H9 (cell line): ENCODE measurements around the gene GPC3. TPM values are rescaled to one million over a fixed set of nuclear protein-coding genes. Genes with fewer than 3 reads are reported as not detected.

Source experiments
- DNase-seq: peaks from one replicate; pipeline ENCODE4 v3.0.0-alpha.2; 2017
- H2AFZ ChIP-seq: one replicate; pipeline ENCODE4 v1.6.1; 2013; ENCODE audit warnings: mild to moderate bottlenecking, low read length, control low read depth, moderate library complexity
- H2AK5ac ChIP-seq: 2 replicates; pipeline ENCODE4 v1.6.1; 2013; ENCODE audit warnings: low read length, control low read depth, mixed read lengths; ENCODE audit not compliant: insufficient read length
- H2BK120ac ChIP-seq: one replicate; pipeline ENCODE4 v1.6.1; 2013; ENCODE audit warnings: low read depth, mild to moderate bottlenecking, low read length, control low read depth, inconsistent platforms; ENCODE audit not compliant: poor library complexity, severe bottlenecking
- H2BK12ac ChIP-seq: 2 replicates; pipeline ENCODE4 v1.6.1; 2013; ENCODE audit warnings: low read length, control low read depth, mixed read lengths, low read depth; ENCODE audit not compliant: insufficient read length
- H2BK15ac ChIP-seq: 2 replicates; pipeline ENCODE4 v1.6.1; 2013; ENCODE audit warnings: low read depth, low read length, control low read depth
- H2BK20ac ChIP-seq: one replicate; pipeline ENCODE4 v1.6.1; 2013; ENCODE audit warnings: low read depth, mild to moderate bottlenecking, low read length, control low read depth, inconsistent platforms; ENCODE audit not compliant: poor library complexity, severe bottlenecking
- H2BK5ac ChIP-seq: 2 replicates; pipeline ENCODE4 v1.6.1; 2013; ENCODE audit warnings: low read length, control low read depth, mixed read lengths; ENCODE audit not compliant: insufficient read length
- H3K14ac ChIP-seq: 2 replicates; pipeline ENCODE4 v1.6.1; 2013; ENCODE audit warnings: low read length, control low read depth; ENCODE audit not compliant: insufficient read depth
- H3K18ac ChIP-seq: 2 replicates; pipeline ENCODE4 v1.6.1; 2013; ENCODE audit warnings: low read depth, mild to moderate bottlenecking, mixed read lengths, low read length, control low read depth; ENCODE audit not compliant: insufficient read length
- H3K23ac ChIP-seq: 2 replicates; pipeline ENCODE4 v1.6.1; 2013; ENCODE audit warnings: low read length, control low read depth, mixed read lengths, low read depth; ENCODE audit not compliant: insufficient read length
- H3K23me2 ChIP-seq: 2 replicates; pipeline ENCODE4 v1.6.1; 2013; ENCODE audit warnings: low read depth, mild to moderate bottlenecking, mixed read lengths, low read length, control low read depth; ENCODE audit not compliant: insufficient read length, poor library complexity, severe bottlenecking
- H3K27ac ChIP-seq: 2 replicates; pipeline ENCODE4 v1.5.1; 2013; ENCODE audit warnings: low read length, control low read depth, mixed read lengths, low read depth; ENCODE audit not compliant: insufficient read length
- H3K27me3 ChIP-seq: 2 replicates; pipeline ENCODE4 v1.6.1; 2013; ENCODE audit warnings: low read length, control low read depth, inconsistent platforms; ENCODE audit not compliant: insufficient read depth
- H3K4ac ChIP-seq: 2 replicates; pipeline ENCODE4 v1.6.1; 2013; ENCODE audit warnings: low read depth, mild to moderate bottlenecking, control low read depth, inconsistent platforms, low read length, moderate library complexity
- H3K4me1 ChIP-seq: 2 replicates; pipeline ENCODE4 v1.6.1; 2013; ENCODE audit warnings: low read length, control low read depth, inconsistent platforms; ENCODE audit not compliant: insufficient read depth
- H3K4me2 ChIP-seq: 2 replicates; pipeline ENCODE4 v1.6.1; 2013; ENCODE audit warnings: low read length, control low read depth, mixed read lengths; ENCODE audit not compliant: insufficient read length, insufficient read depth
- H3K56ac ChIP-seq: 2 replicates; pipeline ENCODE4 v1.6.1; 2013; ENCODE audit warnings: low read depth, mild to moderate bottlenecking, mixed read lengths, low read length, control low read depth; ENCODE audit not compliant: insufficient read length
- H3K79me1 ChIP-seq: 2 replicates; pipeline ENCODE4 v1.6.1; 2013; ENCODE audit warnings: low read depth, mild to moderate bottlenecking, moderate library complexity, low read length, control low read depth, inconsistent platforms; ENCODE audit not compliant: insufficient read depth, poor library complexity, severe bottlenecking
- H3K79me2 ChIP-seq: 2 replicates; pipeline ENCODE4 v1.6.1; 2013; ENCODE audit warnings: low read length, control low read depth, inconsistent platforms; ENCODE audit not compliant: insufficient read depth
- H3K9ac ChIP-seq: 2 replicates; pipeline ENCODE4 v1.6.1; 2013; ENCODE audit warnings: low read length, control low read depth, mixed read lengths; ENCODE audit not compliant: insufficient read length; ENCODE audit errors: extremely low read depth
- H3K9me3 ChIP-seq: one replicate; pipeline ENCODE4 v1.6.1; 2013; ENCODE audit warnings: low read depth, low read length, inconsistent platforms; ENCODE audit not compliant: control insufficient read depth
- H3T11ph ChIP-seq: one replicate; pipeline ENCODE4 v1.6.1; 2013; ENCODE audit warnings: mild to moderate bottlenecking, low read length, control low read depth, inconsistent platforms
- H4K20me1 ChIP-seq: one replicate; pipeline ENCODE4 v1.6.1; 2013; ENCODE audit not compliant: control insufficient read depth, insufficient read length, insufficient read depth
- H4K5ac ChIP-seq: 2 replicates; pipeline ENCODE4 v1.6.1; 2013; ENCODE audit warnings: low read depth, mild to moderate bottlenecking, mixed read lengths, low read length, control low read depth; ENCODE audit not compliant: insufficient read length
- H4K8ac ChIP-seq: replicated peaks from 2 replicates; pipeline ENCODE4 v1.6.1; 2013; ENCODE audit warnings: low read length, control low read depth, mixed read lengths, low read depth; ENCODE audit not compliant: insufficient read length
- H4K91ac ChIP-seq: 2 replicates; pipeline ENCODE4 v1.6.1; 2013; ENCODE audit warnings: low read depth, mild to moderate bottlenecking, moderate library complexity, mixed read lengths, low read length, control low read depth; ENCODE audit not compliant: insufficient read length
- H3K27ac Mint-ChIP-seq, 3 experiments: 2 replicates in 2 of 3; 3 replicates in 1 of 3; pipeline ENCODE4 v1.8.0; 2020 to 2021; ENCODE audit warnings: mixed read lengths in 3 of 3, mild to moderate bottlenecking in 1 of 3, moderate library complexity in 1 of 3
- H3K27me3 Mint-ChIP-seq: 2 replicates; pipeline ENCODE4 v1.8.0; 2021; ENCODE audit warnings: low read depth, mild to moderate bottlenecking, moderate library complexity, mixed read lengths
- H3K36me3 Mint-ChIP-seq, 3 experiments: 2 replicates in 2 of 3; 3 replicates in 1 of 3; pipeline ENCODE4 v1.8.0; 2020 to 2021; ENCODE audit warnings: low read depth in 3 of 3, mixed read lengths in 3 of 3; ENCODE audit not compliant: insufficient read depth in 1 of 3
- H3K4me1 Mint-ChIP-seq, 2 experiments: 2 replicates each; pipeline ENCODE4 v1.8.0; 2020; ENCODE audit warnings: mixed read lengths in 2 of 2
- H3K4me3 Mint-ChIP-seq, 2 experiments: 2 replicates in 1 of 2; 3 replicates in 1 of 2; pipeline ENCODE4 v1.8.0; 2020 to 2021; ENCODE audit warnings: mild to moderate bottlenecking in 2 of 2, mixed read lengths in 2 of 2, moderate library complexity in 1 of 2
- H3K9me3 Mint-ChIP-seq, 2 experiments: 2 replicates in 1 of 2; 3 replicates in 1 of 2; pipeline ENCODE4 v1.8.0; 2020; ENCODE audit warnings: mild to moderate bottlenecking in 2 of 2, mixed read lengths in 2 of 2, moderate library complexity in 1 of 2
- WGBS: extraction: QIAGEN DNeasy Blood & Tissue Kit; methylation state at CpG from one replicate; pipeline ENCODE4 v1.1.7; 2013; ENCODE audit warnings: missing lambda C conversion rate, low lambda C conversion rate, mixed read lengths; ENCODE audit not compliant: insufficient read length; ENCODE audit errors: extremely low coverage; 5-methylcytosine and 5-hydroxymethylcytosine counted together
- total RNA-seq: library from RNA; stranded (reverse); gene quantifications from 2 replicates; pipeline ENCODE4 v1.2.1, GENCODE V29; 2021
- TF ChIP-seq, protein P1 (sequence below): fragments of 200-600 bp; sonication (generic); conservative IDR thresholded peaks from 3 replicates; pipeline ENCODE4 v1.8.0; 2021; ENCODE audit warnings: antibody characterized with exemption, mild to moderate bottlenecking

GPC3 gene
- total RNA-seq, 1 experiment from 2014 or later, result 108 TPM

DNA sequence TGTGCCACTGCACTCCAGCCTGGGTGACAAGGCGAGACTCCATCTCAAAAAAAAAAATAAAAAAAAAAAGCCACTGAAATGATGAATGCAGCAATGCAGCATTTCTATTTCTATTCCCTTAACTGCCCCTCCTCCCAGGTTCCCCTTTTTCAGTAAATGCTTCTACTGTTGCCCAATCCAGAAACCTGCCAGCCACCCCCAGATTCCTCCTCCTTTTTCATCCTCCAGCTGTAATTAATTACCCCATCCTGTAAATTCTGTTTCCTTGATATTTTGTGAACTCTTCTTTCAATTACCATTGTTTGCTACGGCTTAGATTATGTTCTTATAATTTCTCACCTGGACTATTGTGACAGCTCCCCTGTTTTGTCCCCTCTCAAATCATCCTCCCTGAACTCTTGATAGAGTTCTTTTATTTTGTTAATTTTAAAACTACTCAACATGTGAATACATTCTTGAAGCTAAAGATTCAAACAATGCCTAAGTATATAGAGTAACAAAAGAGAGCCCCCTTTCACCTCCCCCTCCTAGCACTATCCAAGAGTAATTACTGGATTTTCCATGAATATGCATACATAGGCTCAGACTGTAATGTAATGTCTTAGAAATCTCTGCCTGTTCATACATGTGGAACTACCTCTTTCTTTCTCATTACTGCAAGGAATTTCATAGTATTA lies 429.5 kb downstream of the GPC3 start:
- H4K8ac ChIP-seq, result no peak overlapping the region
- Mint-ChIP-seq H3K36me3 (peaks cover 11 to 27% (median 22%) of the 10 kb centered on the region in 3 experiments), H3K27ac (peak overlapping the region; percentile 78 to 99 (median 98)), H3K4me1 (peaks cover 33 to 44% of the 10 kb centered on the region in 2 experiments), H3K9me3 (peaks cover 15% of the 10 kb centered on the region in 2 experiments), H3K4me3 (peak overlapping the region in 1 of 2 experiments; percentile 1; a peak in 2 of 5 replicates), H3K27me3 (no peaks in the 10 kb centered on the region; the same call in 1 of the 2 replicates)
- H3K23ac ChIP-seq, result no peak overlapping the region
- H4K5ac ChIP-seq, result no peak overlapping the region
- H3K79me1 ChIP-seq, result no peaks in the 10 kb centered on the region
- peak overlapping the region; percentile 64 for H3K27ac ChIP-seq
- H2BK15ac ChIP-seq, result no peak overlapping the region
- no peak overlapping the region for H3K56ac ChIP-seq
- no peaks in the 10 kb centered on the region for H3K9me3 ChIP-seq
- H2BK120ac ChIP-seq, result no peak overlapping the region
- no peak overlapping the region for H2AK5ac ChIP-seq
- H3K4me1 ChIP-seq, result peaks cover 7% of the 10 kb centered on the region
- H2BK12ac ChIP-seq, result no peak overlapping the region
- H2BK5ac ChIP-seq, result no peak overlapping the region
- no peaks in the 10 kb centered on the region for H3K79me2 ChIP-seq
- DNase-seq, result no peak
- H2BK20ac ChIP-seq, result no peak overlapping the region
- H3K4me2 ChIP-seq, result peak overlapping the region; percentile 33
- no peak overlapping the region for H3T11ph ChIP-seq
- no peaks in the 10 kb centered on the region for H3K23me2 ChIP-seq
- no peak overlapping the region for H3K14ac ChIP-seq
- no peak overlapping the region for H3K9ac ChIP-seq
- no CpG with 5 or more reads among the region's 2 CpGs for WGBS
- TF ChIP-seq, protein P1, sequence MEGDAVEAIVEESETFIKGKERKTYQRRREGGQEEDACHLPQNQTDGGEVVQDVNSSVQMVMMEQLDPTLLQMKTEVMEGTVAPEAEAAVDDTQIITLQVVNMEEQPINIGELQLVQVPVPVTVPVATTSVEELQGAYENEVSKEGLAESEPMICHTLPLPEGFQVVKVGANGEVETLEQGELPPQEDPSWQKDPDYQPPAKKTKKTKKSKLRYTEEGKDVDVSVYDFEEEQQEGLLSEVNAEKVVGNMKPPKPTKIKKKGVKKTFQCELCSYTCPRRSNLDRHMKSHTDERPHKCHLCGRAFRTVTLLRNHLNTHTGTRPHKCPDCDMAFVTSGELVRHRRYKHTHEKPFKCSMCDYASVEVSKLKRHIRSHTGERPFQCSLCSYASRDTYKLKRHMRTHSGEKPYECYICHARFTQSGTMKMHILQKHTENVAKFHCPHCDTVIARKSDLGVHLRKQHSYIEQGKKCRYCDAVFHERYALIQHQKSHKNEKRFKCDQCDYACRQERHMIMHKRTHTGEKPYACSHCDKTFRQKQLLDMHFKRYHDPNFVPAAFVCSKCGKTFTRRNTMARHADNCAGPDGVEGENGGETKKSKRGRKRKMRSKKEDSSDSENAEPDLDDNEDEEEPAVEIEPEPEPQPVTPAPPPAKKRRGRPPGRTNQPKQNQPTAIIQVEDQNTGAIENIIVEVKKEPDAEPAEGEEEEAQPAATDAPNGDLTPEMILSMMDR, result no peak
- no peak overlapping the region for H2AFZ ChIP-seq
- no peaks in the 10 kb centered on the region for H4K20me1 ChIP-seq
- no peak overlapping the region for H3K18ac ChIP-seq
- H4K91ac ChIP-seq, result no peak overlapping the region
- H3K4ac ChIP-seq, result no peak overlapping the region
- H3K27me3 ChIP-seq, result no peaks in the 10 kb centered on the region
